Stimulated activated CD8-positive, alpha-beta memory T cell treated with anti-CD3 and anti-CD28 coated beads, Interleukin-2, amount 100 ng/mL, for 48 hours (primary cell): Measurements from ENCODE around the gene PCDHGB7.
"Not testable (repeated sequence)": the region's sequence is repeated elsewhere in the genome, so short reads cannot be mapped to it uniquely, and the experiment has no call there.

Experiments
- DNase-seq, 2 donors: peaks; one replicate each; pipeline ENCODE4 v3.0.0-alpha.2; 2020; ENCODE audit warnings: low read depth in 2 of 2

PCDHGB7 gene

GRCh38 chr5:141417494-141418172 lies at the start of gene PCDHGB7:
PCDHGB7 (plus strand) TSS chr5:141417677; CDS start chr5:141417860, 183 bp downstream.
- peak; percentile 37 to 51 for DNase-seq

GRCh38 chr5:141369994-141370848 lies 47.3 kb upstream of the PCDHGB7 start, which contains the start of gene PCDHGB3:
PCDHGB3 (plus strand) TSS chr5:141370242; CDS start chr5:141370395, 153 bp downstream.
- no peak for DNase-seq

- DNase-seq = no peak
These were observed 45.7 kb upstream of the PCDHGB7 start for GRCh38 chr5:141371572-141372475.

- no peak for DNase-seq
These were observed 43.7 kb upstream of the PCDHGB7 start, which contains the start of gene PCDHGA6 for GRCh38 chr5:141373673-141374317. PCDHGA6 (plus strand) TSS chr5:141373891; CDS start chr5:141374084, 193 bp downstream.

- no peak for DNase-seq
These were observed 42.9 kb upstream of the PCDHGB7 start for GRCh38 chr5:141374627-141375026.

- not testable (repeated sequence) for DNase-seq
These were observed 41.9 kb upstream of the PCDHGB7 start for GRCh38 chr5:141375444-141376155.

- no peak for DNase-seq
These were observed 34.8 kb upstream of the PCDHGB7 start, which contains the start of gene PCDHGA7 for GRCh38 chr5:141382469-141383294. PCDHGA7 (plus strand) TSS chr5:141382742; CDS start chr5:141382900, 158 bp downstream.

GRCh38 chr5:141383345-141383744 lies 34.1 kb upstream of the PCDHGB7 start:
- no peak for DNase-seq

- DNase-seq = no peak
These were observed 32.8 kb upstream of the PCDHGB7 start for GRCh38 chr5:141384471-141385267.

- DNase-seq = not testable (repeated sequence)
These were observed 29.7 kb upstream of the PCDHGB7 start, which contains the start of gene PCDHGB4 for GRCh38 chr5:141387557-141388311. PCDHGB4 (plus strand) TSS chr5:141387698; CDS start chr5:141387885, 187 bp downstream.

- DNase-seq = no peak
These were observed 28.8 kb upstream of the PCDHGB7 start for GRCh38 chr5:141388661-141389060.

GRCh38 chr5:141389153-141390042 lies 28.1 kb upstream of the PCDHGB7 start:
- DNase-seq = no peak

GRCh38 chr5:141392429-141393198 lies 24.9 kb upstream of the PCDHGB7 start, which contains the start of gene PCDHGA8:
PCDHGA8 (plus strand) TSS chr5:141392633; CDS start chr5:141392814, 181 bp downstream.
- no peak for DNase-seq

- DNase-seq = no peak
These were observed 24.2 kb upstream of the PCDHGB7 start for GRCh38 chr5:141393267-141393666.

- DNase-seq = not testable (repeated sequence)
These were observed 22.9 kb upstream of the PCDHGB7 start for GRCh38 chr5:141394401-141395187.
